Fibroblast of skin of right quadriceps (primary cell): ENCODE data around the gene MYH7.
"Not testable (repeated sequence)": the region's sequence is repeated elsewhere in the genome, so short reads cannot be mapped to it uniquely, and the experiment has no call there.

Experiments
- DNase-seq: peaks from one replicate; pipeline ENCODE4 v3.0.0-alpha.2; 2013

The MYH7 gene

DNA sequence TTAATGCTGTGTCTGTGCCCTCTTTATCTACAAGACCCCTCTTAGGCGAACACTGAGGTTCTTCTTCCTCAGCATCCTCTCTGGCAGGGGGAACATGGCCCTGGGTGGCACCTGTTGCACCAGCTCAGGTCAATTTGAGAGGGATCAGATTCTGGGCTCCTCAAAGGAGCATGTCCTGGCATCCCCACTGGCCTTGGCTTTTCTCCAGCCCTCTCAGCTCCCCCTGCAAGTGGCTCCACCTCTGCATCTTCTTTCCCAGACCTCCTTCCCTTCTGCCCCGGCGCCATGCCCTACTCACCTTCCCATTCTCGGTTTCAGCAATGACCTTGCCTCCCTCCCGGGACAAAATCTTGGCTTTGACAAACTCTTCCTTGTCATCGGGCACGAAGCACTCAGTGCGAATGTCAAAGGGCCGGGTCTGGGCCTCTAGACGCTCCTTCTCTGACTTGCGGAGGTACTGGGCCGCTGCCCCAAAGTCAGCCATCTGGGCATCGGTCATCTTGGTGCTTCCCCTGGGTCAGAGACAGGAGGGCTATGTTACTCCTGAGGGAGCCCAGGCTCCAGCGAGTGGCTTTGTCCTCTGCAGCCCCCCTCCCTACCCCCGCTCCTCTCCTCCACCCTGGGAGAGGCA, 28.6 kb downstream of the MYH7 start:
- DNase-seq = no peak

DNA sequence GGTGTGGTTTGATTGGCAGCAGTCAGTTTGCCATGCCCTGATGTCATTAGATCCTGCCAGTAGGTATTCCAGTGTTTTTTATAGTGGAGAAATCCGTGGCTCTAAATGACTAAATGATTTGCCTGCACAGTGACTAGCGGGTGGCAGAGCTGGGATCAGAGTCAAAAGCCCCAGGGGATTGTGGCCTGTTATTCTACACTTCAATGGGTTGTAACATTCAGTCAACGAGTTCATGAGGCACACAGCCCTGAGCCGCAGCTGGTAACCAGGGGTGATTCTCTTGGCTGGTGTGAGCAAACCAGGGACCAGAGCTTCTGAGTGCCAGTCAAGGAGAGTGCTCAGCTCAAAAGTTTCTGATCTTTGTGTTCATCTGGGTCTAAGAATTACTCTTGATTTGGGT, 29.2 kb downstream of the MYH7 start:
- DNase-seq = no peak

DNA sequence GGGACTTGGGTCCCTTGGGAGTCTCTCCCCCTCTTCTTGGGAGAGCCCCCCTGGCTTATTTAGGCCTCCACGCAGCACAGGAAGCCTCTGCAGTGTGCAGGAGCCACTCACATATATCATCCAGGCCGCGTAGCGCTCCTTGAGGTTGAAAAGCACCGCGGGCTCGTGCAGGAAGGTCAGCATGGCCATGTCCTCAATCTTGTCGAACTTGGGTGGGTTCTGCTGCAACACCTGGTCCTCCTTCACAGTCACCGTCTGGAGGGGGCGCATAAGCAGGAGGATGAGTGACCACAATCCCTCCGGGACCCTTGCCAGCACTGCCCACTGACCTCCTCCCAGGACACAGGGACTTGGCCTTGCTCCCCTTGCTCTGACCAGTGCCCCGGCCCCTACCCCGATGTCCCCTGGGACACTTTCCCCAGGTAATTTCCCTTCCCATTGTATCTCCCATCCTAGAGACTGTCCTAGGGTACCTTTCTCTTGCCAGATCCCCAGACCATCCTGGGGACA, 29.9 kb downstream of the MYH7 start:
- DNase-seq = no peak

DNA sequence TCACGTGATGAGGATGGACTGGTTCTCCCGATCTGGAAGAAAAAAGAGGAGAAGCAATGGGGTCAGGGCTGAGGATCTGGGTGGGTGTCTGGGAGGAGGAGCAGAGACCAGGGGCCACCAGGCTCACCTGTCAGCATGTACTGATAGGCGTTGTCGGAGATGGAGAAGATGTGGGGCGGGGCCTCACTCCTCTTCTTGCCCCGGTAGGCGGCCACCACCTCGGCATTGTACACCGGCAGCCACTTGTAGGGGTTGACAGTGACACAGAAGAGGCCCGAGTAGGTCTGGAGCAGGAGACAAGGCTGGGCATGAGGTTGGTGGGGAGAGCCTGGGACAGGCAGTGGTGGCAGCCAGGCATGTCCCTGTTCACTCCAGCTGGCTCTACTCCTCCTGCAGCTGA, 30.4 kb downstream of the MYH7 start:
- no peak for DNase-seq

DNA sequence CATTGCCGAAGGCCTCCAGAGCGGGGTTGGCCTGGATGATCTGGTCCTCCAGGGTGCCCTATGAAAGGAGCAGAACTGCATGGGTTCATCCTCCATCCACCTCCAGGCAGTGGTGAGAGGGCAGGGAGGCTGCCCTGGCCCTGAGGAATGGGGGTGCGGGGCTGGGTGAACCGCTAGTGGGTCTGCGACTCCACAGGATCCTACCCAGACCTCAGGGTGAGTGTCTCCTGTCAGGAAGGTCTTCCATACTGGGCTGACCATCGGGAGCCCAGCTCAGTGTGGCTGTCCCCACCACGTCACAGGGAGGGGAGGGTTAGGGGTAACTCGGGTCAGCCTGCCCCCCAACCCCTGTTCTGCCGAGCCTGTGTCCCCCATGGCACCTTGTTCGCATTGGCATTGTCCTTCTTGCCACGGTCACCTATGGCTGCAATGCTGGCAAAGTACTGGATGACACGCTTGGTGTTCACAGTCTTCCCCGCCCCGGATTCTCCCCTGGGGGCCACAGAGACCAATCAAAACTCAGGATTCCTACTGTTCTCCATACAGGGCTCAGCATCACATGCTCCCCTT, 31.0 kb downstream of the MYH7 start:
- no peak for DNase-seq

DNA sequence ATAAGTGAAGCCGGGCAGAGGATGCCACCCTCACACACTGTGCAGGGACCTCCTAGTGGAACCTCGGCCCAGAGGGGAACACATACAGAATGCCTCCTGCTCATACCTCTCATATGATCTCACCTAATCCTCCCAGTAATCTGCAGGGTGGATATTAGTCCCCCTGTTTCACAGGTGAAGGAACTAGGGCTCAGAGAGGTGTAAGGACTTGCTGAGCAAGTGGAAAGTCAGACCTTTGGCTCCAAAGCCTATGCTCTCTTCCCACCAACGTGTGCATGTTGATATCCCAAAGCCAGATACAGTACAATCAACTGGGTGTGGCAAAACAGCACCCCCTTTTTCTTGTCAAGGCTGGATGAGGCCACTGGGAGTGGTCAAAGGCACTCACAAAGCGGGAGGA, 31.6 kb downstream of the MYH7 start:
- no peak for DNase-seq

DNA sequence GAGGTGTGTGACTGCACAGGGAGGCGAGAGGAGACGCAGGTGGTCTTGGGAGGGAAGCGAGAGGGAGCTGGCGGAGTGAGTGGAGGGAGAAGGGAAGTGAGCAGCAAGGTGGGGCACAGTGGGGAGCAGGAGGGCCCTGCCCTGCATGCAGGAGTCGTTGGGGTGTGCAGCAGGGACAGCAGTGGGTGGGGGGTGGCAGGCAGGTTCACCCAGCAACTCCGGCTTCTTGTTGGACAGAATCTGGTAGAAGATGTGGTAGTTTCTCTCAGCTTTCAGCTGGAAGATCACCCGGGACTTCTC, 32.4 kb downstream of the MYH7 start:
- no peak for DNase-seq

DNA sequence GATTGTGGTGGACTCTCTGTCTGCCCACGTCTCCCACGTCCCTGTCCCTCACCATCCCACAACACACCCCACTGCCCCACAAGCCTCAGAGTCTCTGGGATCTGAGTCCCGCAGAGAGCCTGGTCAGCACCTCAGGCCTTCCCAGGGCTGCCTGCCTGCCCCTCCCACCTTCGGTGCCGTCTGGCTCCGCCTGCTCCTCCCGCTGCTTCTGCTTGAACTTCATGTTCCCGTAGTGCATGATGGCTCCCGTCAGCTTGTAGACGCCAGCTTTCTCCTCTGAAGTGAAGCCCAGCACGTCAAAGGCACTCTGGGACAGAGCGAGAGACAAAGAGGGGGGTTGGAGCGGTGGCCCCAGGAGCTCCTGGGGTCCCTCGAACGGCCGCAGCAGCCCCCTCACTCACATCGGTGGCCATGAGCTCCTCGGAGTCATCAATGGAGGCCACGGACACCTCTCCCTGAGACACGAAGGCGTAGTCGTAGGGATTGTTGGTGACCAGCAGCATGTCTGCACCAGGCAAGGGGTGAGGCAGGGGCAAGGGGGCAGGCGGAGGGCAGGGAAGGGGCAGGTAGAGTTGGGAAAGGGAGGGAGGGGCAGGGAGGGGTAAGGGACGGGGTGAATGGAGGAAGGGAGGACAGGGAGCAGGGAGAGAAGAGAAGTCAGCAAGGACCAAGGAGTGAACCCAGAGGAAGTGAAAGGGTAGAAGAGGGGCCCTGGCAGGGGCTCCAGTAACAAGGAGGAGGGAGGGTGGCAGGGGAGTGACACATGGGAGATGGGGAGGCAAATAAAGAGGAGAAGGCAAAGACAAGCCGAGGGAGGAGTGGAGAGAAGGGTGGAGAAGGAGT, 32.9 kb downstream of the MYH7 start:
- no peak for DNase-seq

DNA sequence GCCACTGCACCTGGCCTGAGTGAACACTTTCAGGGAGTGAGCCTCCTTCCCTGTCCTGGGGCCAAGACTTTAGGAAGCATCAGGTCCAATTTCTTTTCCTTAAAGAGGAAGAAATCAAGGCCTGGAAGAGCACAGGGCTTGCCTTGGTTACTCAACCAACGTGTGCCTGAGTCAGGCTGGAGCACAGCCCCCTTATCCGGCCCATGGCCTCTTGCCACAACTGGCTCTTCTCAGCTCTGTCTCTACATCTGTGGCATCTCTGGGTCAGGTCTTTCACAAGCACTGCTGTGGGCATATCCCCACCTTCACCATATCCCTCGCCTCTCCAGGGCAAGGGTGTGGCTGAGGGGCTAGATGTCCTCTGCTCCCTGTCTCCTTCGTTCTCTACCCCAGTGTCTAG, 34.2 kb downstream of the MYH7 start:
- no peak for DNase-seq

DNA sequence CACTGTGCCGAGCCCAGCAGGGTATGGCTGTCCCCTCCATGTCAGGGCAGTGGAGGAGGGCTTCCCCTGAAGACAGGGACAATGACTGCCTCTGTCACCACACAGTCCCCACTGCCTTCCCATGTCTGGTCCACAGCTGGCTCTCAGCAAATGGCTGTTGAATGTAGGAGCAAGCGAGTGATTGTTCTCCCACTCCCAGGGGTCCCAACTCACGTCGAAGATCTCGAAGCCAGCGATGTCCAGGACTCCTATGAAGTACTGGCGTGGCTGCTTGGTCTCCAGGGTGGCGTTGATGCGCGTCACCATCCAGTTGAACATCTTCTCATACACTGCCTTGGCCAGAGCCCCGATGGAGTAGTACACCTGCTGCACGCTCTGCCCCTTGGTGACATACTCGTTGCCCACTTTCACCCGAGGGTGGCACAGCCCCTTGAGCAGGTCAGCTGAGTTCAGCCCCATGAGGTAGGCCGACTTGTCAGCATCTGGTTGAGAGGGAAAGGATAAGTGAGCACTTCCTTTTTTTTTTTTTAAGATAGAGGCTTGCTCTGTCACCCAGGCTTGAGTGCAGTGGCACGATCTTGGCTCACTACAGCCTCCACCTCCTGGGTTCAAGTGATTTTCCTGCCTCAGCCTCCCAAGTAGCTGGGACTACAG, 34.8 kb downstream of the MYH7 start:
- not testable (repeated sequence) for DNase-seq

DNA sequence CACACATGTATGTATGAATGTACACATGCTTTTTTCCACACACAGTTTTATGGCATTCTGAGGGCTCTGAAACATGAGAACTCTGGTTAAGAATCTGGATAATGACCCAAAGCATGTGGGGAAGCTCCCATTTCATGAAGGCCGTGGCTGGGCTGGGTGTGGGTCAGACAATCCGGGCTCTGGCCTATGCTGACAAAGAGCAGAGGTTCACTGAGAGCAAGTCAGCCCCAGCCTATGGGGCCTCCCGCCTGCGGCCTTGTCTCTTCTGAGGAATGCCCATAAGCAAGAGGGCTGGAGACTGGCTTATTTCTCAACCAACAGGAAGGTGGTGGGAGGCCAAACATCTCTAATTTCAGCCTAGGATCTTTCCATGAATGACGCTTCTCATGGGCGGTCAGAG, 35.9 kb downstream of the MYH7 start:
- DNase-seq = no peak

DNA sequence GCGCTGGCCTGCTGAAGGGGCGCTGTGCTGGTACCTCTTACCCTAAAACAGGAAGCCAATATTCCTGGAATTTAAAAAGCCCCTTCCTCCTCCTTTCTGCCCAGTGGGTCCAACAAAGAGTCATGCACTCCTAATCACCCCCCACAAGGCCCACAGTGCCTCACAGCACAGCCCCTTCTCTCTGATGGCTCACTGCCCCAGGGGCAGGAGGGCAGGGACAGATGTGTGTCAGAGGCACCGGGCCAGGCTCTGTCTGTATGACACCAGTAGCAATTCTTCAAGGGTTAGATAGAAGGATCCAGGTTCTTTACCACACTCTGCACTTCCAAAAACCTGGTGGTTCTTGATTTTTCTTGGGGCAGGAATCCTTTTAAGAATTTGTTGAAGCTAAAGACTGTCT, 36.3 kb downstream of the MYH7 start:
- DNase-seq = no peak

DNA sequence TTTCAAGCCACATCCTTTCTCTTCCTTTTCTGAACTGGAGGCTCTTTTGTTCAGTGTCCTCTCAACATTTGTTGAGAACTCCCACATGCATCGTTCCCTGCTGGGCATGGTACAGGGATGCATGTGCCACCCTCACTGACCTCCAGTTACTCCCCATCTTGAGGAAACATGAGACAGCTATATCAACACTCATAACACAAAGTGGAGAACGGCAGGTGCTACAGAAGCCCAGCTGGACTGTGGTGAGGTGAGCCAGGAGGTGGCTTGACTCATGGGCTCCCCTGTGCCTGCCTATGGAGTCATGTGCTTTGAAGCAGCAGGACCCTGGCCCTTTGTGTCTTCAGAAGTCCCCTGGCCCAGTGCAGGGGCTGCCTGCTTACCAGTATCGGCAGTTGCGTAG, 37.1 kb downstream of the MYH7 start:
- DNase-seq = no peak

DNA sequence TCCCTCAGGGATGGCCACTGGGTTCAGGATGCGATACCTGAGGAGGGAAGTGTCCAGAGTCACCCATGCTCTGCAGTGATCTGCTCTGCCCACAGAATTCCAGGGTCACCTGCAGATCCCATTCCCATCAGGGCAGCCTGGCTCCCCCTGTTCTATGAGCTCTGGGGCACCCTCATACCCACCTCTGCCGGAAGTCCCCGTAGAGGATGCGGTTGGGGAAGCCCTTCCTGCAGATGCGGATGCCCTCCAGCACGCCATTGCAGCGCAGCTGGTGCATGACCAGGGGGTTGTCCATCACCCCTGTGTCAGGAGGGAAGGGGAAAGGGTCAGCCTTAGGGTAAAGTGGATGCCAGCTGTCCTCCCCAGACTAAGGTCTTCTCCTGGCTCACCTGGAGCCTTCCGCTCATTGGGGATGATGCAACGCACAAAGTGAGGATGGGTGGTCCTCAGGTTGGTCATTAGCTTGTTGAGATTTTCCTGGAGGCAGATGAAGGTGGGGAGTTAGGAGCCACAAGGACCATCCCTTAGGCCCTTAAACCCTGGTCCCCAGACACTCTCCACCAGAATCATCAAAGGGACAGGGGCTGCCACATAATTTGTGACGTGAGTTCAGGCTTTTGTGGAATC, 38.6 kb downstream of the MYH7 start:
- no peak for DNase-seq

DNA sequence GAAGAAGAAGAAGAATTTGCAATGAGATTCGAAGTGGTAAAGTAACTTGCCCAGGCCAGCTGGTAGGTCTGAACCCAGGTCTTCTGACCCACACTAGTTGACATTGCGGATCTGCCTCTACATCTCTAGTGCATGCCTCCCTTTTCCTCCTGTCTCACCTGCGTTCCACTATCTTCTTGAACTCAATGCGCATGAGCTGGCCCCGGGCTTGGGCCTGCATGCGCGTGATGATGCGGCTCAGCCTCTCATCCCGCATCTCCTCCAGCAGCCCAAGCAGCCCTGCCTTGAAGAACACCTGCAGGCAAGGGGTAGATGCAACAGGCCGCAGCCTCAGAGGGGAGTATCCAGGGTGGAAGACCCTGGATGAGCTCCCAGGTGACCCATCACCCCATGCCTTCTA, 39.3 kb downstream of the MYH7 start:
- DNase-seq = no peak

DNA sequence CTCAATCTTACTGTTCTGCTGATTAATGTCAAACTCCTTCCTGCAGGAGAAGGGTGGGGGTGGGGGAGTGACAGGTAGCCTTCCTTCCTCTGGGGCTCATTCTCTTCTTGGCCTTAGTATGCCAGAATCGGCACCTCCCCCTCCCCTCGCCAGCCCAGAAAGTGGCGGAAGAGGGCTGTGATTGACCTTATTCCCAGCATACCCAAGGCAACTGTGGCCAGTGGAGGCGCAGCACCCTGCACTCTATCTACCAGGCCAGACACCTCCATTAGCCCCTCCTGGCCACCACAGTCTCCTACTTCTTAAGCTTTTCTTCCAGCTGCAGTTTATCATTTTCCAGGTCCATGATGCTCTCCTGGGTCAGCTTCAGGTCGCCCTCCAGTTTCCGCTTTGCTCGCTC, 42.8 kb downstream of the MYH7 start:
- no peak for DNase-seq

DNA sequence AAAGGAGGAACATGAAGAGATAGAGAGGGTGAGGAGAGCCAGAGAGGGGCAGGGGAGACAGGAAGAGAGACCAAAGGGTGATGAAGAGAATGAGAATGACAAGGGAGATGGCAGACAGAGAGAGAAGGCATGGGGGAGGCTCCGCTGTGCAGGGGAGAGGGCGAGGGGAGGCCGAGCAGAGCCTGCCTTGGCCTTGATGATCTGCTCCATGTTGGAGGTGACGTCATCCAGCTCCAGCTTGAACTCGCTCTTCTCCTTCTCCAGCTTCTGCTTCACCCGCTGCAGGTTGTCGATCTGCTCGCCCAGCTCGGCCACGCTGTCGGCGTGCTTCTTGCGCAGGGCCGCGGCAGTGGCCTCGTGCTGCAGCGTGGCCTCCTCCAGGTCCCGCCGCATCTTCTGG, 45.6 kb downstream of the MYH7 start:
- not testable (repeated sequence) for DNase-seq

DNA sequence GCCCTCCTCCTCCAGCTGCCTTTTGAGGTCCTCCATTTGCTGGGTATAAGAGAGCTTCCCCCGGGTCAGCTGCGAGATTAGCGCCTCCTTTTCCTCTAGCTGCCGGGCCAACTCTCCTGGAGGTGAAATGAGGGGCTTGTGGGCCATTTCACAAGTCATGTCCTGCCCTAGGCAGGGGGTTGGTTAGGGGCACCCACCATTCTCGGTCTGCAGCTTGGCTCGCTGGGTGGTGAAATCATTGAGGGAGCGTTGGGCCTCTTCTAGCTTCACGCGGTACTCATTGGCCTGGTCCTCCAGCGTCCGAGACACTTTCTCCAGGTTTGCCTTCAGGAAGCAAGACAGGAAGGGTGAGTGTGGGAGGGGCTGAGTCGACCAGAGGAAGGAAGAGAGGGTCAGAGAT, 46.1 kb downstream of the MYH7 start:
- no peak for DNase-seq

DNA sequence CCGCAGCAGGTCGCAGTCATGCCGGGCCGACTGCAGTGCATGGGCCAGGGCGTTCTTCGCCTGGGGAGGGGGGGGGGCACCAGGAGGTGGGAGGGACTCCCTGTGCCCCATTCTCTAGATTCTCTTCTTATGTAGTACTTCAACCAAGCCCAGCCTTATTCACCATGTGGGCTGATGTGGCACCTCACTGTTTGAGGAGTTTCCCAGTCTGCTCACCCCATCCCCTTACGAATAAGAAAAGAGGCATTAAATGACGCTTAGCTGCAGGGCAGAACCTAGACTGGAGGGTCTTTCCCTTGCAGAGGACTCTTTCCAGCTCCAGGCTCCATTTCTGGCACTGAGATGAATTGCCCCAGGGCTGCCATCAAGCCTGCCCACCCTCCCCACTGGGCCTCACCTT, 46.5 kb downstream of the MYH7 start:
- no peak for DNase-seq

DNA sequence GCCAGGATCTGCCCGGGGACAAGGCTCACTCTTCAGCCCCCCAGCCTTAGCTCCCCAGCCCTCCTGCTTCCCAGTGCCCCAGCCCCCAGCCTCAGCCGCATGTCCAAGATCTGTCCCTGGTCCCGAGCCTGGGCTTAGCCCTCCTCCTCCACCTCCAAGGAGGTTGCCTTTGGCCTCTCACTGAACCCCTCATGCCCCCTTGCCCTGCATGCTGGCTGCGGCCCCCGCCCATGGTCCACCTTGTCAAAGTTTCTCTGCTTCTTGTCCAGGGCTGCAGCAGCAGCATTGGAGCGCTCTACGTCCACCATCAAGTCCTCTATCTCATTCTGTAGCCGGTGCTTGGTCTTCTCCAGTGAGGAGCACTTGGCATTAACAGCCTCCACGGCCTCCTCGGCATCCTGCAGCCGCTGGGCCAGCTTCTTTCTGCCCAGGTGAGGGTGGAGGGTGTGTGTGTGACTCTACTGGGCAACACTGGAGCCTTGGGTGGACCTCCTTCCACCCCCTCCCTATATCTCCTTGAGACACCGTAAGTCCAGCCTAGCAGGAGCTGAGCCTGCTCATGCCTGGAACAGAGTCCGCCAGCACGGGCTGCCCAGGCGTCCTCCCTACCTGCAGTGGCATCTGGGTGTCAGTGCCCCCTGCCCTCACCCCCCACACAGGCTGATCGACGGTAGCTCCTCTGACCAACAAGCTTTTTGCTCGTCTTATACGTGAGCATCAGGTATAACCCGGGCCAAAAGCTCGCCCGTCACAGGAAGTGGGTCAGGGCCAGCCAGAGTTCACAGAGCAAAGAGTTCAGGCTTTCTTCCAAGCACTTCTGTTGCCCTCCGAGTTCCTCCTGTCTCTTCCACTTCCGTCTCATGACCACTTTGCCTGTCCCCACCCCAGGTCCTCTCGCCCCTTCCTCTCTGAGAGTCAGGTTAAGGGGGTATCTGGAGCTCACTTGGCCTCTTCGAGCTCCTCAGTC, 47.3 kb downstream of the MYH7 start:
- no peak for DNase-seq

DNA sequence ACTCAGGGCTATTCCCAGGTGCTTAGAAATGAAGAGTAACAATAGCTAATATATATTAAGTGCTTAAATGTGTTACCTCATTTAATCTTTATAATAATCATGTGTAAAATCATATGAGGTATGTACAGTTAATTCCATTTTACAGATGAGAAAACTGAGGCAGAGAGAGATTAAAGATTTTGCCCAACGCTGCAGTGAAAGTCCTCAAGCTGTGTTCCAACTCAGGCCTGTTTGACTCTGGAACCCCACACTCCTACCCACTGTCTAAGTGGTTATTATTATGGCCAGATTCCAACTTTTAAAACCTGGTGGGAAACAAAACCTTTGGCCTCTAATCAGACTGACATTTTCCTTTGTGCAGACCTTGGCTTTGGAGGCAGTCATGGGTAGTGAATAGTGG, 48.5 kb downstream of the MYH7 start:
- DNase-seq = no peak

DNA sequence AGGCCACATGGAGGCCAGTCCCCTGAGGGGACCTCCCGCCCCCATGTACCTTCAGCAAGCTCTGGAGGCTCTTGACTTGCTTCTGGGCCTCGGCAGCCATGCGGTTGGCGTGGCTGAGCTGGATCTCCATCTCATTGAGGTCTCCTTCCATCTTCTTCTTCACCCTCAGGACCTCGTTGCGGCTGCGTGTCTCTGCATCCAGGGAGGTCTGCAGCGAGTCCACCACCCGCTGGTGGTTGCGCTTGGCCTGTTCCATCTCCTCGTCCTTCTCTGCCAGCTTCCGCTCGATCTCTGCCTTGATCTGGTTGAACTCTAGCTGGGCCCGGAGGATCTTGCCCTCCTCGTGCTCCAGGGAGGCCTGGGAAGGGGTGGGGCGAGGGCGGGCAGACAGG, 49.2 kb downstream of the MYH7 start:
- not testable (repeated sequence) for DNase-seq
